Activated gamma-delta T cell treated with Interleukin-2 at 50 U/mL for 16 hours (primary cell): ENCODE results near the gene TAS1R2.
"Not testable (repeated sequence)": the region's sequence is repeated elsewhere in the genome, so short reads cannot be mapped to it uniquely, and the experiment has no call there.

Source experiments
- DNase-seq: peaks from one replicate; pipeline ENCODE4 v3.0.0-alpha.2; 2020

TAS1R2 gene

DNA sequence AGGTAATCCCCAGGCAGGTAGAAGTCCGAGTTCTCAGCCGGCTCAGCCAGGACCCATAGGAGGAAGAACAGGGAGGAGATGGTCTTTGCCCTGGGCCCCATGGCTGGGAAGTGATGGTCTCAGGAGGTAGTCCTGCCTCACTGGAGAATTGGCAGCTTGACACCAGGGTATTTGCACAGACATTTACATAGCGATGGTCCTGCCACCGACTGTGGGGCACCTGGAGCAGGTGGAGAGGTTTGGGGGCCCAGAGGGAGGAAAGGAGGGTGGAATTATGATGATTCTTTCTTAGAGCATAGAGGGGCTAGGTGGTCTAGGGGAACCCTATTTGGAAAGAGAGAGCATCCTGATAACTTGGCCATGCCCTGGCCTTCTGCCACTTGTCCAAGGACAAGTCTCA lies at the start of gene TAS1R2:
TSS of gene TAS1R2 (minus strand) at position 101 of the 400 bp plus-strand sequence. CDS start at position 101, 0 bp downstream.
- no peak for DNase-seq

DNA sequence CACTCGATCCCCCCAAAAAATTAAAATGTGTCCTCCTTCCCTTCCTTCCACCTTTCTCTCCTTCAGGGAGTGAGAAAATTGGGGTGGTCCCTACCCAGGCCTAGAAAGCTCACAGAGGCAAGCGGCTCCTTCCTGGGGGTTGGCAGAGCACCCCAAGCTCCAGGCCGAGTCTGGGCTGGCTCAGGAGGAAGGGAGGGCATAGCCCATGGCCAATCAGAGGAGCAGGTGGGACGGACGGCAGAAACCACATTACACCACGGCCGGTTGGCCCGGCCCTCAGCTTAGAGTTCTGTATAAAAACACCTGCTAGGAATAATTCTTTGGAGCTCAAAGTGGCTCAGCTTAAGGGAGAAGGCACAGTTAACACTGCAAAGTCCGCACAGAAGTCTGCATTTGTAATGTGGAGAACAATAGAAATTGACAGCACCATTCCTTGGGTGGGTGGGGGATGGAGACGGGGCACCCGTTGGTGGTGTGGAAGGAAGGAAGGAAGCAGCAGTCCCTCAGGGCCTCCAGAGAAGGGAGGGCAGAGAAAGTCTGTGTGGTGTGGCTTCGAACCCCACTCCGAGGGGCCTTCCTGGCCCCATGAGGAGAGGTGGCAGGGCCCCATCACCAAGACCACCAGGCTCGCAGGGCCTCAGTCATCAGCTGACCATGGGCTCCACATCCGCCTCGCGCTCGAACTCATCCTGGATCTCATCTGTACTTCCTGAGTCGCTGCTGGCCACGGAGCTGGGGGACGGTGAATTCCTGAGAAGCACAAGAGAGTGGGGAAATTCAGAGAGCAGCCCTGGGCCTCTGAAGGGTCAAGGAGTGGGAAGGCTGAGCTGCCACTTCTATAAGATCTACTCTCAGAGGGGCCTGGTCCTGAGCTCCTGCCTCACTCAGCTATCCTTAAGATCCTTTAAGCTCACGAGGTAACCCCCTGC lies 48.7 kb upstream of the TAS1R2 start:
- DNase-seq = no peak

DNA sequence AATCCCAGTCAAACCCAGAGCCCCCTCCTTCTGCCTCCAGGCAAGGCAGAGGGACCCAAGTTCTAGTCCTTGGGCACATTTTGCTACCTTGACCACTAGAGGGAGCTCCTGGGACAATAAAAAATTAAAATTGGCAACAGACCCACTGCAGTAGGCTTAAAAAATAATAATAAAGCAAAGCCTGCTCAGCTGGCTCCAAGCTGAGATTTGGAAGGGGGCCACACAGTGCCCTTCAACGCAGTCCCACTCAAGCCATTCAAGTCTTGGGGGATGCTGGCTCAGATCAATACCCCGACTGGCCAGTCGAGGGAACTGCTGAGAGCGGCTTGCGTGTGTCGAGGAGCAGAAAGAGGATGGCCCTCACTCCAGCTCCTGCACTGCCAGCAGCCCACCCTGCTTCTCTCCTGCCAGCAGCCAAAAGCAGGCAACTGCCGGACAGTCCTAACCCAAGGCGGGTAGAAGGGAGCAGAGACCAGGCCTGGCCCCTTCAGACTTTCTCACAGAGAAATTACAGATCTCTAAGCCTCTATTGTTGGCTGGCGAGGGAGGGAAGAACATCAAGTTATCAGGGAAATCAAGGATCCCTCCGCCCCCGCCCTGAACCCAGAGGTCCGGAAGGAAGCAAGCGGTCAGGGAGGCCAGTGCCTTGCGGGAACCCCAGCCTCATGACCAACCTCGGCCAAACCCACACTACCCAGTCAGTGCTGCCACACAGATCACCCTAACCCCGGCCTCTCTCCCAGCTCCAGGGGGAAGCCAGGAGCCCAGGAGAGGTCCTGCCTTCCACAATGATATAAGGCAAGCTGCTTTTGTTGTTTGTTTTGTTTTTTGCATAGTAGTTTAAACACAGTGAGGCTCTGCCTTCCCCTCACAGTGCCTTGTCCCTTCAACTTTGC lies 47.8 kb upstream of the TAS1R2 start:
- peak; percentile 62 for DNase-seq

DNA sequence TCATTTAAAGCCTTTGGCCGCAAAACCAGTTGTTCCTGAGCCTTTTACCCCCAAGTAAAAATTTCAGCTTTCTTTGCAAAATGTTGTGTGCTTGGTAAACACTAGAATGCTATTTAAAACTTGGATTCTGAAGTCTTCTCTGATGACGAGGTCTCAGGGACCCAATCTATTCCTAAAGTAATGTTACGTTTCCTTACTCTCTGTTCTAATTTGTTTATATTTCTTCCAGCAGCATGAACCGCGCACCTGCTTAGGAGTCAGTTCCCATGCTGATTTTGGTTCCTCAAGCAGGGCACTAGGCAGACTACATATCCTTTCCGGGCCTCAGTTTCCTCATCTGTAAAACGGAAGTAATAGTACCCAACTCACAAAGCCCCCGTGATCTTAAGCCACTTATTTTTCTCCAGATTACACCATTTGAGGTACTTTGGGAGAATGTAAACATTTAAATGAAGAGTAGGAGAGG lies 43.9 kb upstream of the TAS1R2 start:
- DNase-seq = no peak

DNA sequence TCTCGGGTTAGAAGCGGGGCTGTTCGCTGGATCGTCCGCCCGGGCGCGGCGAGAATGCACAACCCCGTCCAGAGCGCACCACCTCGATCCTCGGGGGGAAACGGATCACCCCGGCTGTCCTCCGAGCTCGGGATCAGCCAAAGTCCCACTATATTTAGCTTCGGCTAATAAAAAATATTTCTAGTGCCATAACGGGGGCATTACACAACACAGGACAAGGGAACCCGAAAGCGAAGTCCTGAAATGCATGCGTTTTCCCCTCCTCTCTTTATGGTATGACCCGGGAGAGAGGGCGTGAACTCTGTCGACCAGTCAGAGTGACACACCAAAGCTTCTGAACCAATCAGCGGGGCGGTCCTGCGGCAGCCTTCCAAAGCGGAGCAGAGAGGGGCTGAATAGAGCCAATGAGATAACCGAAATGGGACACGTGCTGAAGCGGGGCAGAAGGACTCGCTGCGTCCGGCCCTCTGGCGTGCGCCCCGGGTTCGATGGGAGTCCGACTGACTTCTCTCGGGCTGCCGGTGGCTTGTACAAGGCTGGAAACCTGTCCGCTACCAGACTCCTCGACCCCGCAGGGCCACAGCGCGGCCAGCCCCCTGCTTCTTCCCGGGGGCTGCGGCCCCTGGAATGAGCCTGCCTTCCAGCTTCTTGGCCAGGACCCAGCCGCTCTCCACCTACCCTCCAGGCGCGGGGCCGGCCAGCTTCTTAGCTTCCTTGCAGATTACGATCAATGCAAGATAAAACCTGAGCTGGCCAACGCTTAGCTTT lies 43.2 kb upstream of the TAS1R2 start, which contains the start of gene ALDH4A1:
TSS of gene ALDH4A1 (minus strand) at position 33 of the 768 bp plus-strand sequence. CDS start at position 1, 32 bp downstream.
- peak; percentile 91 for DNase-seq

DNA sequence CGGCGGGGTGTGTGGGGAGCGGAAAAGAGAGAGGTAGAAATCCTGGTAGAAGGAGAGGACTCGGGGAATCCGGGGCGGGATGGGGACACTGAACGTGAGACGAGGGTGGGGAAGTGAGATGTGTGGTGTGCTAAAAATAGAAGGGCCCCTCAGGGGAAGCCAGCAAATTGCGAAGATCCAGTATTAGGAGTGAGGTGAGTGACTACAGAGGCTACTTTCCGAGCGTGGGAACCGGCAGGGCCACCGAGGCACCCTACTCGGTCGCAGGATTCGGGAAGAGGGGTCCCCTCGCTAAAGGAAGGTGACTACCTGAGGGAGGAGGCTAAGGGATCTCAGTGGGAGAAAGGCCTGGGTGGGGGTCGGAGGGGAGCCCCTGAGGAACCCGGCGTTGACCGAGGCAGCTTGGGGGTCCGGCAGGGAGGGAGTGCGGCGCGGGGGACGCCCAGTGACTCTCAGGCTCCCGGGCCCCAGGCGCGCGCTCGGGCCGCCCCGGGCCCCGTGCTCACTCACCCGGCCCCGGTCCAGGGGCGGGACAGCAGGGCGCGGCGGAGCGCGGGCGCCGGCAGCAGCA lies 42.6 kb upstream of the TAS1R2 start:
- no peak for DNase-seq

DNA sequence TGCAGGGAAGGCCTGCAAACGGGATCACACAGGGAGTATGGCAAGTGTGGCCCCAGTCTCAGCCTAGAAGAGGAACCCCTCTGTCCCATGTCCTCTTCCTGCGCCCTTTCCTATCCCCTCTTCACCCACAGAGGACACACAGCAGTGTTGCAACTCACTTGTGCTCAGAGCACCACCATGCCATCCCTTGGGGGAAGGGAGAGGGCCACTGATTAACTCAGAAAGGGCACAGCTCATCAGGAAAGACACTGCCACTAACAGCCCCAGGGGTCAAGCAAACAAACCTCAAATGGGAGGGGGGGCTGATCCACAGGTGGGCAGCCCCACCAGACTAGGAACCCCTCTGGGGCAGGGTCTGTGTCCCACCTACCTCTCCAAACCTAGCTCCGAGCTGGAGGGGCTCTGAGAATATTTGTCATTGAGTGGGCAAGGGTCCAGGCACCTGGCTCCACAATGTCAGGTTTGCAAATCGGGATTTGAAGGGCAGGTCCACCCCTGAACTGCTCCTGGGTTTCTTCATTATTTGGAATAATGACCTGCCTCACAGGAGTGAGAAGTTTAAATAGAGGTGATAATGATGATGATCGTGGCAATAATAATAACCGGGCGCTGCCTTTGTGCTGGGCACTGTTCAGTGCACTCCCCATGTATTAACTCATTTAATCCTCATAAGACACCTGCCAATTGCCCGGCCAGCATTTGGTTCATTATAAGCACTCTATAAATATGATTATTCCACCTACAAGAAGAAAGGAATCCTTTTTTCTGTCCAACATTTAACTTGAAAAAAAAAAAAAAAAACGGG lies 41.9 kb upstream of the TAS1R2 start:
- no peak for DNase-seq

DNA sequence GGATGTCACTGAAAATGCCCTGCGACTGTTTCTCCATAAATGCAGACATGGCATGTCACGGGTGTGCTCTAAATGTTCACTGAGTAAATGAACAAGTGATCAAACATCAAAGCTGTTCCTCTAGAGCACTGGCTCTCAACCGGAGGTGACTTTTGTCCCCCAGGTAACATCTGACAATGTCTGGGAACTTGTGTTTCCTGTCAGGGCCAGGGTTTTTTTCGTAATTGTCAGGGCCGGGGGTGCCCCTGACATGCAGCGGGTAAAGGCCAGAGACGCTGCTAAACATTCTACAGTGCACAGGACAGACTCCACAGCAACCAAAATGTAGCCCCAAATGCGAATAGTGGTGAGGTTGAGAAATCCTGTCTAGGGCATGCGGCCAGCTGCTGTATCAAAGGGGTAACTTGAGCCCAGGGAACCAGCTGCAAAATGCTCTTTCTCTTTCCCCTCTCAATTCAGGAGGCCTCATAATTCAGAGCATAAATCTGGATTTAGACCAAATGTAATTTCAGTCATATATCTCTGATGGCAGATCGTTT lies 40.9 kb upstream of the TAS1R2 start:
- DNase-seq = no peak

DNA sequence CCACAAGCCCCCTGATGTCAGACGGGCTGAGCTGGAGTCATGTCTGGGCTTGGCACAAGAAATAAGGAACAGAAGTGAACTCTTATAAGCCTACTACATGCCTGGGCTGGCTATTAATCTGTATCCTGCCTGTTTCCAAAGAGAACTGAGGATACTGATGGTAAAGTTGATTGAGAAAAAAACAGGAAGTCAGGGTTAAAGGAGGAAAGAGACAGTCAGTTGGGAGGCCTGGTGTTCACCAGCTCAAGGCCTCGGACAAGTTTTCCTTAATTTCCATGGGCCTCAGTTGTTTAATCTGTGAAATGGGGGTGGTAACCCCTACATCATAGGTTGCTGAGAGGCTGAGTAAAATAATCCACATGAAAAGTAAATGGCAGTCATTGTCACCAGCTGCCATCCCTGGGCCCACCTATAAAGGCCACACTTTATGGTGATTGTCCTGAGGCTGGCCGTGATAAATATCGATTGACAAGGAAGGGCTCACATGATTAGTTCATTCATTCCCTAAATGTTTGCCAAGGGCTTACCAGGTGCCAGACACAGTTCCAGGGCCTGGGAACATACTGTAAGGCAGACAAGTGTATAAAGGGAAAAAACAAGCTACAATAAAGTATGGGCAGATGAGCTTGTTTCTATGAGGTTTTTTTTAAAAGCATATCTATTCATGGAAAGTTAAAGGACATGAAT lies 40.0 kb upstream of the TAS1R2 start:
- no peak for DNase-seq

DNA sequence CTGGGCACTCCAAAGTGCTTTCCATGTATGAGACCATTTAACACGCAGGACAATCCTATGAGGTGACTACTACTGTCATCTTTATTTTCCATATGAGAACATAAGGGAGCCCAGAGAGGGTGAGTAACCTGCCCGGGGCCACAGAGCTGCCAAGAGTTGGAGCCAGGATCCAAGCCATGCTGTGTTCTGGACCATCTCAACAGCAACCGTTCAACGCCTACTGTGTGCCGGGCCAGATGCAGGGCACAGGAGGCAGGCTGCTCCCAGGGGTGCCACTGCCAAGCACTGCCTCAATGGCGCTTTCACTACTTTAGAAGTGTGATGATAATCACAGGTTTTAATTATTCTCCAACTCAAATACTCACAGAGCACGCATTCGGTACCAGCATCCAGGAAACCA lies 39.1 kb upstream of the TAS1R2 start:
- no peak for DNase-seq

DNA sequence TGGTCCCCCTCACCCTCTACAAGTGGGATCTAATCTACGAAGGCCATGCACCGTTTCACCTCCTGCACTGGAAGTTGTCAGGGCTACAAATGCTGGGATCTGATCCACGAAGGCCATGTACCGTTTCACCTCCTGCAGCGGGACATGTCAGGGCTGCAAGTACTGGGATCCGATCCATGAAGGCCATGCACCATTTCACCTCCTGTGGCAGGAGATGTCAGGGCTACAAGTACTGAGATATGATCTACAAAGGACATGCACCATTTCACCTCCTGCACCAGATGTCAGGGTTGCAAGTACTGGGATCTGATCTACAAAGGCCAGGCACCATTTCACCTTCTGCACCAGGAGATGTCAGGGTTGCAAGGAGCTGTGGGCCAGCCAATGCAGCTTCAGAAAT lies 35.9 kb upstream of the TAS1R2 start:
- no peak for DNase-seq

DNA sequence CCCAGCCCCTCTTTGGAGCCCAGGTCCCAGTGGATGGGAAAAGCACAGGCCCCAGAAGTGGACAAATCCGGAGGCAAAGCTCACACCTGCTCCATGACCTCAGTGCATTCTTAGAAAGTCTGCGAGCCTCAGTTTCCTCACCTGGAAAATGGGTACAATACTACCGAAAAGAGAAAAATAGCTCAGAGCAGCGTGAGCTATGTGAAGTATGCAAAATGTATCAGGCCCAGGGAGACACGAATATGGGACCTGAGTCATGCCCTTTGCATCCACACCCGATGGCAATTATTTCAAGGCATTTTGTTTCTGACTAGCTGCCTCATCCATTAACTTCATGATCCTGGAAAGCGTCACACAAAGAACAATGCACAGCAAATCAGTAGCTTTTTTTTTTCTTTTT lies 33.7 kb upstream of the TAS1R2 start:
- no peak for DNase-seq

DNA sequence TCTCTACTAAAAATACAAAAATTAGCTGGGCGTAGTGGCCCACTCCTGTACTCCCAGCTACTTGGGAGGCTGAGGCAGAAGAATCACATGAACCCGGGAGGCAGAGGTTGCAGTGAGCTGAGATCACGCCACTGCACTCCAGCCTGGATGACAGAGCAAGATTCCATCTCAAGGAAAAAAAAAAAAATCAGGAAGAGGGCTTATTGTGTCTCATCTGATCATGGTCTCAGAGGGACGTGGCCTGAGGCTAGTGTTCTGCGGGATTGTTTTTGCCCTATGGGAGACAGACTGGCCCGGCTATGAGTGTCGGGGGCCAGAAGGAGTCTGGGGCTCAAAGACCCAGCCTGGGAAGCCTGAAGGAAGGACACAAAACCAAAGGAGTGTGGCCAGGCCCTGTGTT lies 32.4 kb upstream of the TAS1R2 start:
- DNase-seq = not testable (repeated sequence)

DNA sequence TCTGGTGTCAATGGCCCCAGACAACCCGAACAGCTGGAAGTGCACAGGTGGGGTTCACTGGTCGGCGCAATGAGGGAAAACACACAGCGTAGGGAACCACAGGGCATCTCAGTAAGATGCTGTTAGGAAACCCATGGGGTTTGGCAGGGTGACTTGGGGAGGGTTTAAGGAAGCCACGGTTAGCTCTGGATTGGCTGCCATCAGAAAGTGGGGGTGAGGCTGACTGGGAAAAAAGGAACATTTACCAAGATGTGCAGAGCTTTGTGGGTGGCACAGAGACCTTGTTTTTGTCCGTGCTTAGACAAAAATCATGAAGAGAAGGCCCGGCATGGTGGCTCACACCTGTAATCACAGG lies 31.9 kb upstream of the TAS1R2 start:
- no peak for DNase-seq

DNA sequence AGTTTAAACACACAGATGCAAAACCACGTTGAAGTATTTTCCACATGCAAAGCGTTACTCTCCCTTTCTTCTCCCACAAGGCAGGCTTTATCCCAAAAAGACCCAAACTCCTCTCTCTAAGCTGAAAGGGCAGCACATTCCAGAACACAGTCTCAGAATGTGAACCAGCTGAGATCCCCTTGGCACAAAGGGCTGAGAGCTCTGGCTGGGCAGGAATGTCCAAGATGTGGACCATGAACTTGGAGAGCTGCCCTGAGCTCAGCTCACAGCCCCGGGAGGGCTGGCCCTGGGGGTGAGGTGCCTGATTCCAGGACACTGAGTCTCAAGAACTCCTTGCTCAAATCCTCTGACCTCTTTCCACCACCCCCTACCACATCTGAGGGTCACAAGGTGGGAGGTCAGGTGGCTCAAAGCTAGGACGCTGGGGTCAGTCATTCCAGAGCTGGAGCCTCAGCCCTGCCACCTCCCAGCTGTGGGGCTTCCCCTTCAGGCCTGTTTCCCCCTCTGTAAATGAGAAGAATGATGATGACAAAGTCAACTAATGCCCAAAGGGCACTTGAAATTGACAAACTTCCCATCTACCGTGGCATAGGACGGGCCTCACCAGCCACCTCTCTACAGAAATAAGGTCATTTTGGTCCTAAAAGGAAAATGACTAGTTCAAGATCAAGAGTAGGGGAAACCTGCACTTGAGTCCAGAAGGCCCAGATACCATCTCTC lies 31.4 kb upstream of the TAS1R2 start:
- DNase-seq = no peak

DNA sequence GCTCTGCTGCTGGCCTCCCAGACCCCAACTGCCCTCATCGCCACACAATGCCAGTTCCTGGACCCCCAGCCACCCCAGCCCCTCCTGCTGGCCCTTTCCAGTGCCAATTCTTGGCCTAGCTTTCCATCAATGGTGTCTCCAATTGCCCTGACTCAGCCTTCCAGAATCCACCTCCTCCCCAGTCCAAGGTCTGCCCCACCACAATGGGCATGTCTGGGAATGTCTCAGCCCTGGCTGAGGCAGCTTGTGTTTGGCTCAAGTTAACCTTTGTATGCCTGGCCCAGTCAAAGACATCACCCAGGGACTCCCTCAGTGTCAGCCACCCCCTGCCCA lies 26.5 kb upstream of the TAS1R2 start:
- DNase-seq = no peak

DNA sequence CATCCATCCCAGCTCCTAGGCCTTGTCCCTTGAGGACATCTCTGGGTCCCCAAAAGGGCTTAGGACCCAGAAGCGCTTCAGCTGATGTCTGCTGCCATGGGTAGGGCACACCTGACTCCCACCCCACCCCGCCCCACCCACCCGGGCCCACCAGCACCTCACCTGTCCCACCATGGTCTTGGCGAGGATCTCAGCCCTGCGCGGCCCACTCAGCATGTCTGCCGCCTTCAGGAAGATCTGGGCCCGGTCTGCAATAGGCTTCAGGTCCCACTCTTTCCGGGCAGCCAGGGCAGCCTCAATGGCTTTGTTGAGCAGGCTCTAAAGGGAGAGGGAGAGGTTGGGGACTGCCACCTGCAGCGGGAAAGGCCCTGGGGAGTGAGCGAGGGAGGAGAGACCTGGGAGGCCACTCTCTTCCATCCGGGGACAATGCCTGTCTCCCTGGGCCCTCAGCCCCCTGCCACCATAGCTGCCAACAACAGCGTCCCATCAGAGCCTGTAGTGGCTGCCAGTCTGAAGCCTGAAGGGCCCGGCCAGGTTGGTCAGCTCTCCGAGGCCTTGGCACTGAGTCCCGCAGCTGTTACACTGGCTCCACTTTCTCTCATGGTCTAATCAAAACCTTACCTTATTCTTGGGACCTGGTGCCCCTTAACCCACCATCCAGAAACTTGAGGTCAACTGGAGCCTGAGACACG lies 26.0 kb upstream of the TAS1R2 start:
- DNase-seq = no peak

DNA sequence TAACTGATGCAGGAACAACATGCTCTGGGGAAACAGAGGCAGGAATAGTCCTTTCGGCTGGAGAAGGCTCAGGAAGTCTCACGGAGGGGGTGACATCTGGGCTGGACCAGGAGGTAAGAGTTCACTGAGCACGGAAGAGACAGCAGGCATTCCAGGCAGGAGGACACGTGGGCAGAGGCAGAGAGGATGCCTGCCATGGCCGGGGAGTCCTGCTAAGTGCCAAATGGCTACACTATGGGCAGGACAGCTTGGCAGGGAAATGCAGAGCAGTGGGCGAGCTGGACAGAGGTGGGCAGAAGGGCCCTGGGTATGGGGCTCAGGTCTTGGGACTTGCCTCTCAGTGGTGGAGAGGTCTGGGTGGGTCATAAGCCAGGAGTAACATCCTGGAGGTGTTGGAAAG lies 25.3 kb upstream of the TAS1R2 start:
- DNase-seq = no peak

DNA sequence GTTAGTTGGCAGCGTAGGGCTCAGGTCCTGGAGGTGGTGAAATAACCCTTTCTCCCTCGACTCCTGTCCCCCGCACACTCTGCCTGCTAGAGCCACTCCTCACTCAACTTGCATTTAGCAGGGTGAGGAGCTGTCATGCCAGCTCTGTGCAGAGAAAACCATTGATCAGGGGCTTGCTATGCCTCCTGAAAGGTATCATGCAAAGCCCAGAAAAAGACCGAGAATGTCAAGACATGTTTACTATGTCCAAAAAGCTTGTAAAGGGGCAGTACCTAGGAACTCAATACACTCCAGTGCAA lies 24.9 kb upstream of the TAS1R2 start:
- no peak for DNase-seq
